HG02943 (cell line): ENCODE data around the gene ACSF3.
"Not testable (repeated sequence)": the region's sequence is repeated elsewhere in the genome, so short reads cannot be mapped to it uniquely, and the experiment has no call there.

ENCODE experiments used
- ATAC-seq: cut with Tn5 transposase; IDR thresholded peaks from one replicate; pipeline ENCODE4 v1.9.1; 2021; ENCODE audit warnings: mild to moderate bottlenecking, low read depth, moderate library complexity; ENCODE audit not compliant: unreplicated experiment

ACSF3 gene

DNA sequence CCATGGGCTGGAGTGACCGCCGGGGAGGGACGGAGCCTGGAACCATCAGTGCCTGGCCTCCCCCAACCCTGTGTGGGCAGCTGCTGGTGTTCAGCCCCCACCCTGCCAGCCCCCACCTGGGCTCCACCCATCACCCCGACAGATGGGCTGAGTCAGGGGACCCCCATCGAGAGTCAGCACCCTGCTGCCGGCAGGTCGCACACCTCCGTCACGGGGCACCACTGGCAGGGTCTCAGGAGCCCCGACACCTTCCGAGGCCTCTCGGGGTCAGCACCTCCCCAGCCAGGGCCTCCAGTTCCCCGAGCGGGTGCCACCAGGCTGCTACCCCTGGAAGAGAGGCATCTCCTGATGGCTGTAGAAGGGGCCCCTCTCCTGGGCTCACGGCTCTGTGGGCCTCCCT lies 38.3 kb upstream of the ACSF3 start:
- ATAC-seq: no peak

DNA sequence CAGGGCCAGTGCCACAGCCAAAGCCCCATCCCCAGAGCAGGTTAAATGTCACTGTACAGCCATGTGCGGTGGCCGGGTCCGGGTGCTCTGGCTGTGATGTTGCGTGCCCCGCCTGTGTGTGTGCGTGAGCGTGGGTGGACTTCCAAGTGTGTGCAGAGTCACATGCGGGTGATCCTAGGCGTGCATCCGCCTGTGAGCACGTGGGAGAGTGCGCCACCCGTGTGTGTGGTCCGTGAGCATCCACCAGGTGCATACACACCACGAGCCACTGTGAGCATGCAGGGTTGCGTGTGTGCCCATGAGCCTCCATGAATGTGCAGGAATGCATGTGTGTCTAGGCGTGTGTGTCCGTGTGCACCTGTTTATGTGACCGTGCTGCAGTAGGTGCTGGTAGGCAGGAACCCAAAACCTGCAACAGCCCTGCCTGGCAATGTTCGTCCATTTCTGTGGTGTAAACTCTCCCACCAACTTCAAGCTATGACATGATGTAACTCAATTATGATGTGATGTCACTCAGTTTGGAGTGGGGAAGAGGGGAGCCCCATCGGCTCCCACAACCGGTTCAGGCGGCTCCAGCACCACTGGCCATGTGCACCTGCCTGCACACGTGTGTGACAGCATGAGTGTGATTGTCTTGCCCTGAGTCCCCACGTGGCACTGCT lies 37.6 kb upstream of the ACSF3 start:
- no peak for ATAC-seq

DNA sequence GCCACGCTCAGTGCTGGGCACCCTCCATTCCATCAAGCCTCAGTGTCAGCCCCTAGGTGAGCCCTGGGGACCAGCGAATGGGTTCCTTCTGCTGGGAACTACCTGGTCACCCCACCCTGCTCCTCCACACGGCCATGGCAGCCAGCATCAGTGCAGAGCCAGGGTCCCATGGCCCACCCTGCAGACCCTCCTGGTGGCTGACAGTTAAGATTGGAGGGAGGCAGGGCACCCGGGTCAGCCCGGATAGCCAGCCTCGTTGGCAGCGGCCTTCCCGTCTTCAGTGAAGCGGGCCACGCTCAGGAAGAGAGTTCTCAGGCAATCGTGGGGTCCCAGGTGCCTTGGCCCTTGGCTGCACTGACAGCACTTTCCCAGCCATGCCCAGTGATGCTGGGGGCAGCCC lies 37.1 kb upstream of the ACSF3 start:
- ATAC-seq: no peak

DNA sequence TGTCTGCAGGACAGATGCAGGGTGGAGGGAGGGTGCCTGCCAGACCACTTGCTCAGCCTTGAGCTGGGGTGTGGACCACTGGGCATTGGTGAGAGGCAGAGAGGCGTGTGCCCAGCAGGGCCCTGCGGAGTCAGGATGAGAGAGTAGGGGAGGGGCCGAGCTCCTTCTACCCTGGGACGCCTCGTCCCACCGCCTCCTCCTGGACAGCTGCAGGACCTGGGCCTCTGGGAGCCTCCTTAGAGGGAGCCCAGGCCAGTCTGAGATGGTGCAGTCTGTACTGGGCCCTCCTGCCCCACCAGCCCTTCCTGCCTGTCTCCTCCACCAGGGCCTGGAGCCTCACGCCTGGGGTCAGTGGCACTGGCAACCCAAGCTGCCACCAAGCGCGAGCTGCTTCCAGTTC lies 35.9 kb upstream of the ACSF3 start:
- no peak for ATAC-seq

DNA sequence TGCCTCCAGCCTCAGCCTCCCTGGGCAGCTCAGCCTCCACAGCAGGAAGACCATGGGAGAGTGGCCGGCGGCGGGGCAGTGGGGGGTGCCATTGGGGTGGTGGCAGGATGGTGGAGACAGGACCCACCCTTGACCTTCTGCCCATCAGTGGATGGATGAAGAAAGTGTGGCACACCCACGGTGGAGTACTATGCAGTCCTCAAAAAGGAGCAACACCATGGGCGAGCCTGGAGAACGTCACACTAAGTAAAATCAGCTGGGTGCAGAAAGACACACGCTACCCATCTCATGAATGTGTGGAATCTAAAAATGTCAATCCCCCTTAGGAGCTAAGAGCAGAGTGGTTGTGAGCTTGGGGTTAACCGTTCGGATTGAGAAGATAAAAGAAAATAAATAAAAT lies 34.8 kb upstream of the ACSF3 start:
- no peak for ATAC-seq

DNA sequence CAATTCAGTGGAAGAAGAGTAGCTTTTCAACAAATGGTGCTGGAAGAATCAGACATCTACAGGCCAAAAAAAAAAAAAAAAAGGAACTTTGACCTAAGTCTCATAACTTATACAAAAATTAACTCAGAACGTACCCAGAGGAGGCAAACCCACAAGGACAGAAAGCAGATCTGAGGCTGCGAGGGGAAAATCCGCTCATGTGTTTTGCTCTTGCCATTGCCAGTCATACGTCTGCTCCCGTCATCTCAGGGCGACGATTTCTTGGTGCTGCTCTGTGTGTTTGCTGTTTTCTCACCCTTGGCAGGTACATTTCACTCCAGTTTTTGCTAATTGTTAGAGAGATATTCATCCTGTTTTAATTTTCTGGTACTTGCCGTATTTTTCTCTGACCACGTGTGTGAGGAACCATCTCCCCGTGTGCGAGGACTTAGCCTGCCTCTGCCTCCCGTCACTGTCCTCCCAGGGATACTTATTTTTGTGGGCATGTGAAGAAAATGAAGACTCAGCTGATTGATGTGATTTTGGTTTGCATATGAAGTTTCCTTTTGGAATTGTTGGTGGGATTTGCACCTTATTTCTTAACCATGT lies 33.4 kb upstream of the ACSF3 start:
- ATAC-seq: no peak

DNA sequence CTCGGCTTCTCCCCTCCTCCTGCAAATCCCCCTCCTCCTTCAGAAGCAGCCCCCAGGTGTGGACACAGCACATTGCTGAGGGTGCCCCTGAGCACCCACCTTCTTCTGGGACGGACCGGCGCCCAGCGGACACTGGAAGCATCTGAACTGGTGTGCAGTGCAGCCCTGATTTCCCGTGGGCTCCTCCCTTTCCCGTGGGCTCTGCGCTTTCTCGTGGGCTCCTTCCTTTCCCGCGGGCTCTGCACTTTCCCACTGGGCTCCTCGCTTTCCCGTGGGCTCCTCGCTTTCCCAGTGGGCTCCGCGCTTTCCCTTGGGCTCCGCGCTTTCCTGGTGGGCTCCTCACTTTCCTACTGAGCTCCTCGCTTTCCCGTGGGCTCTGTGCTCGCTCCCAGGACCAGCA lies 32.6 kb upstream of the ACSF3 start:
- no peak for ATAC-seq

DNA sequence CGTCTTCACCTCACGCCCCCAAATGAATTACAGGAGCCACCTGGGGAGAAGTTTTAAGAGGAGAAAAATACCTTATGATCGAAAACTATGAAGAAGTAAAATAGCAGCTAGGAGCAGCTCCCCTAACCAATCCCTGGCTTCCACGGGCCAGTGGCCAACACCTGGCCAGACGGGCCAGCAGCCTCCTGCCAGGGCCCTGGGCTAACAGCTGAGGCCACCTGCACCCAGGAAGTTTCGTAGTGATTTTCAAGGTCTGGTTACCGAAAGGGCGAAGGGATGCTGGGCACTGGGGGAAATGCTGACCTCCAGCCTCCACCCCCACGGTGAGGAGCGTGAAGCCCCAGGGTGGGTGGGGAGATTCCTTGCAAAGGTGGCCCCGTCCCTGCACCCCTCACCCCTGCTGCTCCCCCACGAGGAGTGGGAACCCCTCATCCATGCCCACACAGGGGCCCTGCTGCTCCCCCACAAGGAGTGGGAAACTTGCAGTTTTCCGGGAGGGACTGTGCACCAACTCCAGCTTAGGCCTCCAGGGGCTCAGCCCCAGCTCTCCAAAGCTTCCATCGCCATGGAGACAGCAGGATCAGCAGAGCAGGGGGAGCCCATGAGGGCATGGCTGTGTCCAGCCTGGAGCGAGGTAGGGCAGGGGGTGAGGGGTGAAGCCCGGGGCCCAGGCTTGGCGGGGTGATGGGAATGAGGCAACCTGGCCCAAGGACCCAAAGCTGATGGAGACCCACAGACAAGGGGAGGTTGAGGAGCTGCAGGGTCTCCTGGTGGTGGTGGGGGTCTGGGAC lies 31.9 kb upstream of the ACSF3 start:
- ATAC-seq: no peak

DNA sequence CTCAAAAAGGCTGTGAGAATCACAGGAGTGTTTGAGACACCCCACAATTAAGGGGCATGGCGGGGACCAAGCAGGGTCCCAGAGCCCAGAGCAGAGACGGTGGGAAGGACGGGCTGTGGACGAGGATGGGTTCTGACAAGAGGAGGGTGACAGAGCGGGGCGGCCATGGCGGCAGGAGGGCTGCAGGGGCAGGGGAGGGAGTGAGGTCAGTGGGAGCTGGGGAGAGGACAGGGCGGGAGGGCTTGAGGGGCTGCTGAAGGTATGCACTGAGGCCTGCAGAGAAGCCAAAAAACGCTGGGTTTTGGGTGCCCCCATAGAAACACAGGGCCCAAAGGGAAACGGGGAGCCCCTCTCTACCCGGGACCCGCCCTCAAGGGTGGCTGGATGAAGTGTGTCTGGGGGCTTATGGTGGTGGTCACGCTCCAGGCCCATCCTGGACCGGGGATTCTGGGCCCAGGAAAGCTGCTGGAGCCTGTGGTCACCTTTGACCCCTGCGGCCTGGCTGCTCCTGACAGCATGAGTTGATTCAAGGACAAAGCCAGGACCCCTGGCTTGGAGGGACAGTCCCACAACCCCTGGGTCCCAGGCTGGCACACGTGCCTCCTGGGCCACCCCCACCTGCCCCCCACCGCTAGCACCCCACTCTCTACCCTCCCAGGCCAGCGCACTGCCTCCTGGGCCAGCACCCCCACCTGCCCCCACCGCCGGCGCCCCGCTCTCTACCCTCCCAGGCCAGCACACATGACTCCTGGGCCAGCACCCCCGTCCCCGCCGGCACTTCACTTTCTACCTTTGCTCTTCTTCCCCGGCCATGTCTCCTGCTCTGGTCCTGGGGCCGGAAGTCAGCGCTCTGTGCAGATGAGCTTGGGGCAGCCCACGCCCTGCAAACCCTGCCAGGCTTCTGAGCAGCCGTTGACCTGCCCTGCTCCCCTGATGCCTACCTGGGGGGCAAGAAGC lies 31.0 kb upstream of the ACSF3 start:
- ATAC-seq: no peak

DNA sequence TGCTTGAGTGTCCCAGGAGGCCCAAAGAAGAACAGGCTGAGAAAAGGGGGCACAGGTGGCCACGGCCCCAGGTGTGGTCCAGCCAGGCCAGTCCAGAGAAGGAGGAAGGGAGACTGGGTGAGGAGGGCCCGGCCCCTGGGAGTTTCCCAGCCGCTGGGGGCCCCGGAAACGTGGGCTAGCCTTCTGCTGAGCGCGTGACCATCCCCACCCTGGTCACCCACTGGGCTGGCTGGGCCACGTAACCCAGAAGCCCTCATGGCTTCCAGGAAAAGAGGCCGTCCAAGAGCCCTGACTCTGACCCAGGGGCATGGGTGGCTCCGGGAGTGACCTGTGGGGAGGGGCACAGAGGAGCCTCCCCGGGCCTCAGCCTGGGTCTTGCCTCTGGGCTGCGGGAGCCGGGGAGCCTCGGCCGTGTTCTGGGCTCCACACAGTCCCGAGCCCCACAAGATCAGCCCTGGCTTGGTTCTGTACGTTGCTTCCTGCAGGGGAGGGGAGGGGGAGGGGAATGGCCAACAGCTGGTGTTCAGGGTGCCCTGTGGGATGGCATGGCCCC lies 29.8 kb upstream of the ACSF3 start:
- no peak for ATAC-seq

DNA sequence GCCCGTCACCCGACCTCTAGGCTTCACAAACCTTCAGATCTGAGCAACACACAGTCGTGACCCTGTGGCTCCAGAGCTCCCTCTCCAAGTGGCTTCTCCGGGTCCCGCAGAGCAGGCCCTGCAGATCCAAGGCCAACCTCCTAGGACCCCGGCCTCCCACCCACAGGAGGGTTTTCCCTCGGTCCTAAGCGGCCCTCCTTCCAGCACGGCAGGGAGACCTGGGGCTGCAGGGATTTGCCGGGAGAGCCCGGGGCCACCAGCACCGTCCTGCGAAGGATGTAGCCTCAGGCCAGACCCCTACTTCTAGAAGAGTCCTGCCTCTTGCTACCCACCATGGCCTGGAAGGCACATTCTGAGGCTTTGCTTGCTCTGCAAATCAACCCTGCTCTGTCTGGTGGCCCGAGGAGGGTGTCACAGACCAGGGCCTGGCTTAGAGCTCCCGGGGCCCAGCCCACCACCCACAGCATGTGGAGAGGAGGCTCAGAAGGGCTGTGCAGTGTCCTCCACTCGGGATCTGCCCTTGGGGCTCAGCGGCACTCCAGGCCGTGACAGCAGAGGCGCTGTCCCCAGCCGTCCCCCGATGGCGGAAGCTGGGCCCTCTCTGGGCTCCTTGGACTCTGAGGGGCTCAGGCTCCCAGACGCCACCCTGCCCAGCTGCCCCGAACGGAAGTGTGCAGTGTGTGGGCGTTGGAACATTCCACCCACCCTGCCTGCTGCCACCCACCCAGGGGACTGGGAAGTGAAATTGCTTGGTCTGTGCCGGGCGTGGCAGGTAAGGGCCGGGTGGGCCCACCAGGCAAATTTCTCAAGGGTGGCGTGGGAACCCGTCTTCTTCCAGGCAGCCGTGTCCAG lies 28.8 kb upstream of the ACSF3 start:
- ATAC-seq: no peak

DNA sequence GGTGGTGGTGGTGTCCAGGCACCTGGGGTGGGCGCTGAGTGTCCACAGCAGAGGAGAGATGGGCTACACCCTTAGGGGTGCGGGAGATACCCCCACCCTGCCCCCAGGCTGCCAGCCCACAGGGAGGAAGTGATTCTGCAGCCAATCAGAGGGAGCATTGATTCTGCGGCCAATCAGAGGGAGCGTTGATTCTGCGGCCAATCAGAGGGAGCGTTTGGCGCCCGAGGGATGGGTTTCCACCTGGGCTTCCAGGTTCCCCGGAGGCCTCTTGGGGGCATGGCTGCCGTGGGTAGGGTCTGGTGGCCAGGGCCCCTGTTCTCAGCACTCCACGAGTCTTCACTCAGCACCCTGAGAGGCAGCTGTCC lies 28.2 kb upstream of the ACSF3 start:
- ATAC-seq: no peak

DNA sequence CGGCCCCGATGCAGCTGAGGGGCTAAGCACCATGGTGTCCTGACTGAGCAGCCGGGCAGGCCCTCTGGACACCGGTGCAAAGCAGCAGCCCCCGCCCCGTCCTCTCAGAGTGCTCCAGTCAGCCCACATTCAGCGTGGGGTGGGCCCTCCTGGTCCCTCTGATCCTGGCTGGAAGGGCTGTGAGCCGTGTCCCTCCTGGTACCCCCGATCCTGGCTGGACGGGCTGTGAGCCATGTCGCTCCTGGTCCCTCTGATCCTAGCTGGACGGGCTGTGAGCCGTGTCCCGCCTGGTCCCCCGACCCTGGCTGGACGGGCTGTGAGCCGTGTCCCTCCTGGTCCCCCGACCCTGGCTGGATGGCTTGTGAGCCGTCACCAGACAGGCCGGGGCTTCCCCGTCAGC lies 26.9 kb upstream of the ACSF3 start:
- no peak for ATAC-seq

DNA sequence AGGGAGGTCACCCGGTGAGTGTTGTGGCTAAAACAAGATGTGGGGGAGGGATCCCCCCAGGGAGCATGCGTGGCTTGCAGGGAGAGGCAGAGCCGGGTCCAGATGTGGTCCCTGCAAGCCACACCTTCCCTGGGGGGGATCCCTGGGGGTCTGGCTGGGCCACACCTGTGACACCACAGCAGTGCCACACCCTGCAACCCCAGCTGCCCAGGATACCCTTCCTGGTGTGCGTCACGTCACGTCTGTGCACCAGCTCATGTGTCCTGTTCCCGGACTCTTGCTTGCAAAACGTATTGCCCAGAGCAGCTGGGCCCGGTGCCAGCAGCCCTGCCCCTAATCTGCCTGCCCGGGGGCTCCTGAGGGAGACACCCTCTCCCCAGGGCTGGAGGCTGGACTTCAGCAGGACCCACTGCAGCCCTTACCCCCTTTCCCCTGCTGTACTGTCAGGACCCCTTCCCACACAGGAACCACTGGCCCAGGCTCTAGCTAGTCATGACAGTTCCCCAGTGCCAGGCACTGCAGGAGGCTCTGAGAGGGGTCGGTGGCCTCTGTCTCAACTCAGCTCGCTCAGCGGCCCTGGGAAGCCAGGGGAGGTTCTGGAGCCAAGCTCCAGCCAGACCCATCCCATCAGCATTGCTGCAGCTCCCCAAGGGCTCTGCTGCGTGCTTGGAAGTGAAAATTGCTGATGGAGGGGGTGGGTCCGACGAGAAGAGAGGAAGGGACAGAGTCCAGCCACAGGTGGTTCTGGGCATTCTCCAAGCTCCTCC lies 25.8 kb upstream of the ACSF3 start:
- no peak for ATAC-seq

DNA sequence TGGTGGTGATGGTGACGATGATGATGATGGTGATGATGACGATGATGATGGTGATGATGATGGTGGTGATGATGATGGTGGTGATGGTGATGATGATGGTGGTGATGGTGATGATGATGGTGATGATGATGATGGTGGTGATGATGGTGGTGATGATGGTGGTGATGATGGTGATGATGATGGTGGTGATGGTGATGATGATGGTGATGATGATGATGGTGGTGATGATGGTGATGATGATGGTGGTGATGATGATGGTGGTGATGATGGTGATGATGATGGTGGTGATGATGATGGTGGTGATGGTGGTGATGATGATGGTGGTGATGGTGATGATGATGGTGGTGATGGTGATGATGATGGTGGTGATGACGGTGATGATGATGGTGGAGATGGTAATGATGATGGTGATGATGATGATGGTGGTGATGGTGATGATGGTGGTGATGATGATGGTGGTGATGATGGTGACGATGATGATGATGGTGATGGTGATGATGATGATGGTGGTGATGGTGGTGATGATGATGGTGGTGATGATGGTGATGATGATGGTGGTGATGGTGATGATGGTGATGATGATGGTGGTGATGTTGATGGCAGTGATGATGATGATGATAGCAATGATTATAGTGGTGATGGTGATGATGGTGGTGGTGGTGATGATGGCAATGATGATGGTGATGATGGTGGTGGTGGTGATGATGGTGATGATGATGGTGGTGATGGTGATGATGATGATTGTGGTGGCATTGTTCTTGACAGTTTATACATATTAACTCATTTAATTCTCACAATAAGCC lies 24.6 kb upstream of the ACSF3 start:
- not testable (repeated sequence) for ATAC-seq

DNA sequence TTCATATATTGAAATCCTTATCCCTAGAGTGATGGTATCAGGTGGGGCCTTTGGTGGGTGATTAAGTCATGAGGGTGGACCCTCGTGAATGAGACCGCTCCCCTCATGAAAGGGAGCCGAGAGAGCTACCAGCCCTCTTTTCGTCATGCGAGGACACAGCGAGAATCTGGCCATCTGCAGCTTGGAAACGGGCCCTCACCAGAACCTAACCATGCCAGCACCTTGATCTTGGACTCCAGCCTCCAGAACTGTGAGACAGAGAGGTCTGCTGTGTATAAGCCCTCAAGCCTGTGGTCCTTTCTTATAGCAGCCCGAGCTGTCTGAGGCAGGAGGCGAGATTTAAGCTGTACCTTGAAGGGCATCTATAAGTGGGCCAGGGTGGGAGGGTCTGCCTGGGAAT lies 23.7 kb upstream of the ACSF3 start:
- no peak for ATAC-seq

DNA sequence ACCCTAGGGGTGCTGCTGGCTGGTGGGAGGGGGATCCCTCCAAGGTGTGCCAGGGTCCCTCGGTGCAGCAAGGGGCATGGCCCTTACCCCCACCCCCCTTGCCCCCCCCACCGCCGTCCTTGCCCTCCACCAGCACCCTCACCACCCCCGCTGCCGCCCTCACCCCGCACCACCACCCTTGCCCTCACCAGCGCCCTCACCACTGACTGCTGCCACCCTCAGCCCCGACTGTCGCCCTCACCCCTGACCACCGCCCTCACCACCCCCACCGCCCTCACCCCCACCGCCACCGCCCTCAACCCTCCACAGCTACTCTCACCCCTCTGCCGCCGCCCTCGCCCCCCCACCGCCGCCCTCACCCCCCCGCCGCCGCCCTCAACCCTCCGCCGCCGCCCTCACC lies 23.1 kb upstream of the ACSF3 start:
- ATAC-seq: no peak
